Measurements from ENCODE around the gene RNU5D-1.
A peak's percentile ranks its signal among the peaks of the same experiment; 100 is the strongest.
"Not testable (repeated sequence)": the region's sequence is repeated elsewhere in the genome, so short reads cannot be mapped to it uniquely, and the experiment has no call there.

The RNU5D-1 gene

GRCh38 chr1:44724955-44725698 lies 5.8 kb downstream of the RNU5D-1 start:
- no peak for DNase-seq

DNA sequence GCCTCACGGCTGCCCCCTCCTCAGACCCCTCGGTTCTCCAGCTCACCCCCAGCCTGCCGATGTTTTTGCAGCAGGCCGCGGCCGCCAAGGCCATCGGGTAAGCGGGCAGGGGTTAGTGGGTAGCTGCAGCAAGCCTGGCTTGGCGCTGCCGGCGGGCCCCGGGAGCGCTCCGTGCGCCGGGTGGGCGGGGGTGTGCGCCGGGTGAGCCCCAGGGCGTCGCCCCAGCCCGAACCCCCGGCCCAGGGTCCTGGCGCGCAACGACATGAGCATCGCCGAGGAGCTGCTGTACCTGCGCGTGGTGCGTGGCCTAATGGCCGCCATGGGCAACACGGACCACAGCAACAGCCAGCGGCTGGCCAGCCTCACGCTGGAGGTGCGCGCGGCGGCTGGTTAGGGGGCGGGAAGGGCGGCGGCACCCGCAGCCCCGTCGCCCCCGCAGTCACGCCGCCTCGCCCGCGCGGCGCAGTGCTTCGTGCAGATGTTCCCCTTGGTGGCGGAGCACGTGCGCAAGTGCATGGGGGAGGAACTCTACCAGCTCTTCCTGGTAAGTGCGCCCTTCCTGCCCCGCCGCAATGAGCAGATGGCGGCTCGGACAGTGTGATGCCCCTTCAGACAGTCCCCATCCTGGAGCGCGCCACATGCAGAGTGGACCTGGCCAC lies 6.5 kb downstream of the RNU5D-1 start:
- DNase-seq: no peak

GRCh38 chr1:44723496-44724295 lies 7.3 kb downstream of the RNU5D-1 start:
- peak; percentile 54 for DNase-seq

DNA sequence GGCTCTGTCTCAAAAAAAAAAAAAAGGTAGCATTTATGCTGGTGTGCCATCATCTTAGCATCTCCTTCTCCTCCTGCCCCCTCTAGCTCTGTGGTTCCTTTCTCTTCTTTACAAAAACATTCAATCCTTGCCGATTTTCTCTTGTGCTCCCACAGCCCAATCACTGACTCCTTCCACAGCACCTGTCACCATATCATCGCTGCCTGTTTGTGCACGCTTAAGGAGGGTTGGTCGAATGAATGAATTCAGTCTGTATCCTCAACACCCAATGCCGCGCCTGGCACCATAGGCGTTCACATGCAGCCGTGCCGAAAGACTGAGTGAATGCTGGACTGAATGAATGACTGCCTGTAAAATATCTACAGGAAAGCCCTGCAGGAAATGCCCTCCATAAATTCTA lies 7.9 kb downstream of the RNU5D-1 start:
- DNase-seq: peak; percentile 24

DNA sequence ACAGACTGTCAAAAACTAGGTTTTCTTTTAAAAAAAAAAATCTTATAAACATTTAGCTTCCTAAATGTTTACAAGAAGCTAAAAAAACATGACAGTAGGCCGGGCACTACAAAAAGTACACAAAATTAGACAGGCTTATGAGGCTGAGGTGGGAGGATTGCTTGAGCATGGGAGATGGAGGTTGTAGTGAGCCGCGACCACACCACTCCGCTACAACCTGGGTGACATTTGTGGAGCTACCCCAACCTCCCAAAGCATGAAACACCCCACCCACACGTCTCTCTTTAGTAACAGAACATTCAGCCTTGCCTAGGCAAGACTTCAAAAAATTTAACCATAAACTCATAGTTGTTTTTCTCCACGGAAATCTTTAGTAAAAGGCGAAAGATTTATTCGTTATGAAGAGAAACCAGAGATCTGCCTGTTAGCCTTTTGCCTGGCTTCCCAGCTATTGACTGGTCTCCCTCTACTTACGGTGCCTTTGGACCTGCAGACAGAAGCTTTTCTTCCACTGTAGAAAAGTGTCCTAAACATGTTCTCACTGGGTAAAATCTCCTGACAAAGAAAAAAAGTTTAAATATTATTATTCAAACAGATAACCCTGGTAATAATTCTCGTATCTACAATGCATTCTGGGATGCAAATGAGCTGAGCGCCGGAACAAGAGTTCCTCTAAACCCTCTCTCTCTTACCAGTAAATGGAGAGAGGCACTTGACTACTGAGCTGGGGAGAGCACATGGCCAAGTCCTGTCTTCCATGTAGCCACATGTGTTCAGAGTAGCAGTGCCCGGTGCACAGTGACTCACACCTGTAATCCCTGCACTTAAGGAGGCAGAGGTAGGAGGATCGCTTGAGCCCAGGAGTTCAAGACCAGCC lies 9.2 kb downstream of the RNU5D-1 start:
- peak; percentile 84 for DNase-seq

- no peak for DNase-seq
Observed at GRCh38 chr1:44720281-44720680, 10.7 kb downstream of the RNU5D-1 start.

DNA sequence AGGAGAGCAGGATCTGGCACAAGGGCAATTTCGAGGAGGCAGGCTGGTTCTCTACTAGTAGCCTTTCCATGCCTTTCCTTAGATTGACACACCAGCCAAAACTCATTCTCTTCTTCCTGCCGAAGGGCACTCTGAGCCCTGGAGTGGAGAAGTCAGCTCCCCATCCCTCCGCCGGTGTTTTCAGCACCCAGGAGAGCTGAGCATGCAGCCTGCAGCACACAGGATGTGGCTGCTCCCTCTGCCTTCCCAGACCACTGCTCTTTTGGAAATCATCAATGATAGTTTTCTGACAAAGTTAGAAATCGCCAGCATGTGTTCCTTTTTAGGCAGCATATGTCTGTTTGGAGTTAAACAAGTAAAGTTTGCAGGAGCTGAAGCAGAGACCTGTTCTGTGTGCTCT lies 11.7 kb downstream of the RNU5D-1 start:
- no peak for DNase-seq

GRCh38 chr1:44718091-44718490 lies 12.9 kb downstream of the RNU5D-1 start:
- DNase-seq: no peak

GRCh38 chr1:44717653-44718052 lies 13.3 kb downstream of the RNU5D-1 start:
- no peak for DNase-seq

- DNase-seq: no peak
Observed at GRCh38 chr1:44717156-44717555, 13.8 kb downstream of the RNU5D-1 start.

- DNase-seq: peak; percentile 58
Observed at GRCh38 chr1:44714944-44715571, 15.9 kb downstream of the RNU5D-1 start.

- DNase-seq: no peak
Observed at GRCh38 chr1:44714532-44714931, 16.4 kb downstream of the RNU5D-1 start.

DNA sequence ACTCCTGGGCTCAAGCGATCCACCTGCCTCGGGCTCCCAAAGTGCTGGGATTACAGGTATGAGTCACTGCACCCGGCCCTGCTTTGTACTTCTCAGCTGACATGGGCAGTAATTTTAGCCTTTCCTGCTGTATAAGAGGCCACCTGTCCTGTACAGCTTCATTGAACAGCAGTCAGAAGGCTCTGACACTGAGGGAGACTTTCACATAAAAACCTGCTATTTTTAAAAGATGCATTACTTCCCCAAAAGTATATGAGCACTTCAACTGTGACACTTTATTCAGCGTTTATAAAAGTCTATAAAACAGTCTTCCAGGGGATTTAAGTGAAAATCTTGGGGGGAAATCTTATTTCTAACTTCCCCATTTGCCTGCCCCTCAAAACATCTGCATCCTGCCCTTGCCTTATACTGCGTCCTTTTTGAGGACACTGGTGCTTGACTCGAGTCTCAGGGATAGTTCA lies 17.6 kb downstream of the RNU5D-1 start:
- DNase-seq: no peak

GRCh38 chr1:44707959-44708831 lies 22.8 kb downstream of the RNU5D-1 start:
- no peak for DNase-seq

DNA sequence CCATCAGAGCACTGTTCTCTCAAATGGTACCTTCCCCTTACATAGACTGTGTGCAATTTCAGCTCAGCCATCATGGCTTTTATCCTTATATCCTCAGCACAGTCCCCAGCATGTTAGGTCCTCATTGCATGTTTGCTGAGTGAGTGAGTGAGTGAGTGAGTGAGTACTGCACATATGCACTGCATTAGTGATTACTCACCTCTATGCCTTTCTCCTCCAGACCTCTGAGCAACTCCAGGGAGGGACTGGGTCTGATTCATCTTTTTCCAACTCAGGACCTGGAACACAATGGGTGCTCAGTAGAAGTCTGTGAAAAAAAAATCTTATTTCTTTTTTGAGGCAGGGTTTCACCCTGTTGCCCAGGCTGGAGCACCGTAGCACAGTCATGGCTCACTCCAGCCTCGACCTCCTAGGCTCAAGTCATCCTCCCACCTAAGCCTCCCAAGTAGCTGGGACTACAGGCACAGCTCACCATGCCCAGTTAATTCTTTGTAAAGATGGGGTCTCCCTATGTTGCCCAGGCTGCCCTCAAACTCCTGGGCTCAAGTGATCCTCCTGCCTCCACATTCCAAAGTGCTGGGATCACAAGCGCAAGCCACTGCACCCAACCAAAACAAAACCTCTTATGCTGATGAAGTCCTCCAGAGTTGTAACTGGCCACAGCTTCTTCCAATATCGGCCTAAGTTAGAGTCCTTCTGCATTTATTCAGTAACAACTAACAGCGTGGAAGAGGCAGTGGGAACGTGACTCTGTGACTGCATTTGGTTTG lies 23.7 kb downstream of the RNU5D-1 start:
- DNase-seq: no peak

DNA sequence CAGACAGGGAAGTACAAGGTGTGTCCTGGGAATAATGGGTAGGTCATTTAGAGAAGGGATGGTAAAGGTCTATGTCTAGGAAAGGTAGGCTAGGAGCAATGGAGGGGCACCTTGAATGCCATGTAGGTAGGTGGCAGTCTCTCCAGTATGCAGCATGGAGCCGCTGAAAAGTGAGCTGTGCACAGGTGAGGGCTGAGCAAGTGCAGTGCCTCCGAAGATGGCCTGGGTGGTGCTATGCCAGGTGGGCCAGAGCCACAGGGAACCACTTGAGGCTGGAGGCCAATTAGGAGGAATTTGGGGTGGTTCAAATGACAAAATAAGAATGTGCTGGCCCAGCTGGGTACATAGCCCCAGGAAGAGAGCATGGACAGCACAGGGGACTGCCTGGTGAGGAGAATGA lies 25.0 kb downstream of the RNU5D-1 start:
- DNase-seq: no peak

- DNase-seq: no peak
Observed at GRCh38 chr1:44705470-44705869, 25.5 kb downstream of the RNU5D-1 start.

GRCh38 chr1:44701141-44701573 lies 29.8 kb downstream of the RNU5D-1 start:
- DNase-seq: no peak

- no peak for DNase-seq
Observed at GRCh38 chr1:44700573-44700972, 30.4 kb downstream of the RNU5D-1 start.

- not testable (repeated sequence) for DNase-seq
Observed at GRCh38 chr1:44699375-44699774, 31.6 kb downstream of the RNU5D-1 start.

All from activated naive CD4-positive, alpha-beta T cell treated with anti-CD3 and anti-CD28 coated beads, Interleukin-2, amount 50 U/mL, for 16 hours (primary cell).